Prostate gland (tissue), 2 donors: ENCODE measurements around the gene CFAP68. TPM values are rescaled to one million over a fixed set of nuclear protein-coding genes. Genes with fewer than 3 reads are reported as not detected.

Experiments
- DNase-seq: peaks from one replicate; pipeline ENCODE4 v3.0.0-alpha.2; 2019; ENCODE audit warnings: low spot score
- H3K27ac ChIP-seq, 2 donors: fragments of 200-600 bp; sonication (generic); 2 replicates each; pipeline ENCODE4 v1.5.1; 2017 to 2019
- H3K27me3 ChIP-seq: fragments of 200-600 bp; sonication (generic); replicated peaks from 2 replicates; pipeline ENCODE4 v1.5.1; 2019; ENCODE audit not compliant: insufficient read depth
- H3K36me3 ChIP-seq, 2 donors: fragments of 200-600 bp; sonication (generic); 1 replicate in 1 of 2; 2 replicates in 1 of 2; pipeline versions ENCODE4 v1.5.1 to v1.8.1; 2017 to 2019
- H3K4me1 ChIP-seq: fragments of 200-600 bp; sonication (generic); replicated peaks from 2 replicates; pipeline ENCODE4 v1.5.1; 2019
- H3K4me3 ChIP-seq, 2 donors: fragments of 200-600 bp; sonication (generic); 2 replicates each; pipeline ENCODE4 v1.5.1; 2017 to 2019
- H3K9me3 ChIP-seq: fragments of 200-600 bp; sonication (generic); 2 replicates; pipeline ENCODE4 v1.5.1; 2017
- POLR2A ChIP-seq: fragments of 450-650 bp; IDR thresholded peaks from one replicate; pipeline ENCODE4 v1.6.1; 2016; ENCODE audit warnings: antibody characterized with exemption, mild to moderate bottlenecking
- POLR2AphosphoS5 ChIP-seq: sonication (generic); formaldehyde crosslinking; IDR thresholded peaks from one replicate; pipeline ENCODE4 v1.6.1; 2017; ENCODE audit warnings: antibody characterized with exemption
- WGBS: methylation state at CpG from one replicate; pipeline ENCODE4 v1.1.5; 2018; 5-methylcytosine and 5-hydroxymethylcytosine counted together
- intact Hi-C: fragments of 100-400 bp; cut with DNase I; formaldehyde crosslinking; loops from one replicate; pipeline ENCODE4 v1.14.2; 2022
- total RNA-seq, 2 donors: library from RNA; depleted of rRNA; stranded (reverse); fragments of >200 nt; gene quantifications; one replicate each; pipeline ENCODE4 v1.1.0, GENCODE V29; 2016
- TF ChIP-seq, protein P1 (sequence below), 4 experiments: fragments of 200-600 bp in 2 of 4; fragments of 450-650 bp in 2 of 4; sonication (generic) in 2 of 4; IDR thresholded peaks; 1 replicate in 3 of 4; 2 replicates in 1 of 4; pipeline ENCODE4 v1.5.1; 2016 to 2019; ENCODE audit warnings: antibody characterized with exemption in 4 of 4, mild to moderate bottlenecking in 2 of 4, moderate library complexity in 2 of 4

Gene CFAP68
- total RNA-seq, 2 donors from 2014 or later, result 42.2 to 46.2 TPM

DNA sequence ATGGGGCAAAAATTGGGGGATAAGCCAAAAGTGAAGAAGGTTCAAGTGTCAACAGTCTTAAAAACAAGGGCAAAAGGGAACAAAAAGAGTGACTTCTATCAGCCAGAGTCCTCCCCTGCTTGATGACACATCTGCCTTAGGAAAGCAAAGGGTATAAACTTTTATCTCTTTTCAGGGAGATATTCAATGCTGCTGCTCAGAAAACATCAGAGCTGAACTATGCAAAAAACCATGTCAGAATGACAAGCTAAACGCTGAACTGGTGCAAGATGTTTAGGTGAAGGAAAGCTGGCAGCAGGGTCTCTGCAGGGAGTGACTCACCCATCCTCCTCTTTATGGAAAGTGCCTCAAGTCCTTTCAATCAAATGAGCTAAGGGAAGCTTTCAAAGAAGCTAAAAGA, 32.7 kb upstream of the CFAP68 start:
- intact Hi-C loops, result no loop called here
- Histone ChIP-seq H3K9me3 (no peaks in the 10 kb centered on the region), H3K27ac (no peak overlapping the region), H3K4me3 (no peak overlapping the region), H3K27me3 (no peaks in the 10 kb centered on the region), H3K36me3 (no peaks in the 10 kb centered on the region), H3K4me1 (no peaks in the 10 kb centered on the region)
- WGBS, result 7% methylated on average over 1 of the region's 1 CpG
- no peak for DNase-seq
- TF ChIP-seq POLR2A, result no peak
- TF ChIP-seq POLR2AphosphoS5, result no peak
- TF ChIP-seq, protein P1, sequence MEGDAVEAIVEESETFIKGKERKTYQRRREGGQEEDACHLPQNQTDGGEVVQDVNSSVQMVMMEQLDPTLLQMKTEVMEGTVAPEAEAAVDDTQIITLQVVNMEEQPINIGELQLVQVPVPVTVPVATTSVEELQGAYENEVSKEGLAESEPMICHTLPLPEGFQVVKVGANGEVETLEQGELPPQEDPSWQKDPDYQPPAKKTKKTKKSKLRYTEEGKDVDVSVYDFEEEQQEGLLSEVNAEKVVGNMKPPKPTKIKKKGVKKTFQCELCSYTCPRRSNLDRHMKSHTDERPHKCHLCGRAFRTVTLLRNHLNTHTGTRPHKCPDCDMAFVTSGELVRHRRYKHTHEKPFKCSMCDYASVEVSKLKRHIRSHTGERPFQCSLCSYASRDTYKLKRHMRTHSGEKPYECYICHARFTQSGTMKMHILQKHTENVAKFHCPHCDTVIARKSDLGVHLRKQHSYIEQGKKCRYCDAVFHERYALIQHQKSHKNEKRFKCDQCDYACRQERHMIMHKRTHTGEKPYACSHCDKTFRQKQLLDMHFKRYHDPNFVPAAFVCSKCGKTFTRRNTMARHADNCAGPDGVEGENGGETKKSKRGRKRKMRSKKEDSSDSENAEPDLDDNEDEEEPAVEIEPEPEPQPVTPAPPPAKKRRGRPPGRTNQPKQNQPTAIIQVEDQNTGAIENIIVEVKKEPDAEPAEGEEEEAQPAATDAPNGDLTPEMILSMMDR (IDR thresholded peaks at IDR 0.05), result no peak

DNA sequence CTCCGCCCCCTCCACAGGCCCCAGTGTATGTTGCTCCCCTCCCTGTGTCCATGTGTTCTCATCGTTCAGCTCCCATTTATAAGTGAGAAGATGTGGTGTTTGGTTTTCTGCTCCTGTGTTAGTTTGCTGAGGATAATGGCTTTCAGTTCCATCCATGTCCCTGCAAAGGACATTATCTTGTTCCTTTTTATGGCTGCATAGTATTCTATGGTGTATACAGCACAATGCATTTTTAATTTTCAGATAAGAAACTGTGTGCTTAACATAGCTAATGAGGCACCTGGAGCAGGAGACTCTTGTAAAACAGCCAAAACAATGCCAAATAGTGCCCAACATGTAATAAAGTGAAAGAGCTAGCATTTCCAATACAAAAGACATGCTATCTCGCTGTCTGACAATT, 29.7 kb upstream of the CFAP68 start:
- intact Hi-C loops, result no loop called here
- TF ChIP-seq, protein P1 (IDR thresholded peaks at IDR 0.05), result no peak
- TF ChIP-seq POLR2AphosphoS5 (no peak), POLR2A (no peak)
- 89% methylated on average over 3 of the region's 3 CpGs for WGBS

DNA sequence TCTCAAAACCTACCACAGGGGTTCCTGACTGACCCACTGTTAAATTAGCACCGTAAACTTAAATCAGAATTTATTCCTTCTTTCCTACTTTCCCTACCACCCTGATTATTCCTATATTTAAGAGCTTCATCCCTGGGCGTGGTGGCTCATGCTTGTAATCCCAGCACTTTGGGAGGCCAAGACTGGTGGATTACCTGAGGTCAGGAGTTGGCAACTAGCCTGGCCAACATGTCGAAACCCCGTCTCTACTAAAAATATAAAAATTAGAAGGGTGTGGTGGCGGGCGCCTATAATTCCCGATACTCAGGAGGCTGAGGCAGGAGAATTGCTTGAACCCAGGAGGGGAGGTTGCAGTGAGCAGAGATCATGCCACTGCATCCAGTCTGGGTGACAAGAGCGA, 28.3 kb upstream of the CFAP68 start:
- no peaks in the 10 kb centered on the region for H3K9me3 ChIP-seq
- no peaks in the 10 kb centered on the region for H3K4me1 ChIP-seq
- no peaks in the 10 kb centered on the region for H3K36me3 ChIP-seq
- WGBS, result 92% methylated on average over 8 of the region's 8 CpGs
- intact Hi-C loops, result no loop called here
- DNase-seq, result no peak
- TF ChIP-seq POLR2AphosphoS5 (no peak), POLR2A (no peak)
- TF ChIP-seq, protein P1 (IDR thresholded peaks at IDR 0.05), result no peak
- no peak overlapping the region for H3K27ac ChIP-seq
- H3K27me3 ChIP-seq, result no peaks in the 10 kb centered on the region
- H3K4me3 ChIP-seq, result no peak overlapping the region

More for the DNA sequence above, 29.7 kb upstream of the CFAP68 start:
- DNase-seq, result no peak
- Histone ChIP-seq H3K4me3 (no peak overlapping the region), H3K36me3 (no peaks in the 10 kb centered on the region), H3K27ac (no peak overlapping the region), H3K4me1 (no peaks in the 10 kb centered on the region), H3K27me3 (no peaks in the 10 kb centered on the region), H3K9me3 (no peaks in the 10 kb centered on the region)

DNA sequence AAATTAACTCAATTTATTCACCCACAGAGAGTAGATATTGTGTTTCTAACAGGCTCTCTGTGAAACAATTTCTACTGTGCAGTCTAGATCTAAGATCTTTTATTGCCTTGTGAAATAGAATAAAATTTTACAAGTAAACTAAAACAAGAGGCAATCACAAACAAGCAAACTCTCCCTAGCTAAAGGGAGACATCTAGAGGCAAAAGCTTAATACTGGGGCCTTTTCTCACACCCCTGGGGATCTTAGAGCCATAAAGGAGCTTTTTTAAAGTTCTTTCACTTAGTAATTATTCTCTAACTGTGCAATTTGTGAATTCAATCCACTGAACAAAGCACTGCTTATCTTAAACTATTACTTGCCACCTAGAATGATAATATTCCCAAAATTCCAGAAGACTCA, 27.7 kb upstream of the CFAP68 start:
- Histone ChIP-seq H3K4me1 (no peaks in the 10 kb centered on the region), H3K27ac (no peak overlapping the region), H3K9me3 (no peaks in the 10 kb centered on the region), H3K36me3 (no peaks in the 10 kb centered on the region), H3K4me3 (no peak overlapping the region), H3K27me3 (no peaks in the 10 kb centered on the region)
- DNase-seq, result no peak
- TF ChIP-seq, protein P1 (IDR thresholded peaks at IDR 0.05), result peak in 3 of 4 experiments; percentile 17 to 27 (median 18)
- TF ChIP-seq POLR2A, result no peak
- intact Hi-C loops, result no loop called here

GRCh38 chr11:111852103-111852502, 27.2 kb upstream of the CFAP68 start:
- Histone ChIP-seq H3K4me1 (no peaks in the 10 kb centered on the region), H3K4me3 (no peak overlapping the region), H3K36me3 (no peaks in the 10 kb centered on the region), H3K9me3 (no peaks in the 10 kb centered on the region), H3K27me3 (no peaks in the 10 kb centered on the region), H3K27ac (no peak overlapping the region)
- no peak for DNase-seq
- TF ChIP-seq, protein P1 (IDR thresholded peaks at IDR 0.05), result no peak
- TF ChIP-seq POLR2AphosphoS5 (no peak), POLR2A (no peak)
- 69% methylated on average over 2 of the region's 2 CpGs for WGBS
- intact Hi-C loops, result no loop called here
